H1 (cell line): ENCODE results near the gene COASY. TPM values are rescaled to one million over a fixed set of nuclear protein-coding genes. Genes with fewer than 3 reads are reported as not detected.

Experiments
- CTCF ChIA-PET: fragments of 300-600 bp; sonication (Branson Sonifier 250); formaldehyde crosslinking; loops from one replicate; lab custom pipeline; 2021; ENCODE audit not compliant: partially characterized antibody; lab: Charles Lee
- POLR2A ChIA-PET: fragments of 300-600 bp; sonication (Branson Sonifier 250); formaldehyde crosslinking; loops from one replicate; lab custom pipeline; 2021; ENCODE audit warnings: inconsistent platforms; ENCODE audit not compliant: partially characterized antibody; lab: Charles Lee
- DNase-seq, 2 experiments: peaks; one replicate each; pipeline versions ENCODE4 v3.0.0 to v3.0.0-alpha.2; 2010 to 2022; ENCODE audit warnings: low spot score in 2 of 2, low read depth in 1 of 2, mixed read lengths in 1 of 2
- FAIRE-seq: peaks from 2 replicates; lab custom pipeline; 2011; peaks lifted over from hg19 to GRCh38; lab: Jason Lieb, UNC
- H2AFZ ChIP-seq: 2 replicates; pipeline ENCODE4 v1.8.1; 2012; ENCODE audit warnings: low read length, inconsistent platforms
- H2AK5ac ChIP-seq: 2 replicates; pipeline ENCODE4 v1.6.1; 2013; ENCODE audit warnings: low read depth, low read length
- H2BK120ac ChIP-seq: replicated peaks from 2 replicates; pipeline ENCODE3; 2013; ENCODE audit warnings: low read depth, low read length, inconsistent platforms
- H2BK12ac ChIP-seq: 2 replicates; pipeline ENCODE4 v1.6.1; 2013; ENCODE audit warnings: low read depth, low read length
- H2BK15ac ChIP-seq: 2 replicates; pipeline ENCODE4 v1.6.1; 2013; ENCODE audit warnings: low read length
- H2BK20ac ChIP-seq: 2 replicates; pipeline ENCODE4 v1.6.1; 2013; ENCODE audit warnings: low read length
- H2BK5ac ChIP-seq: 2 replicates; pipeline ENCODE4 v1.6.1; 2013; ENCODE audit warnings: low read depth, low read length
- H3K14ac ChIP-seq: 2 replicates; pipeline ENCODE4 v1.6.1; 2013; ENCODE audit warnings: inconsistent platforms; ENCODE audit not compliant: insufficient read length
- H3K18ac ChIP-seq: 2 replicates; pipeline ENCODE4 v1.6.1; 2013; ENCODE audit warnings: low read length; ENCODE audit errors: extremely low read depth
- H3K23ac ChIP-seq: 2 replicates; pipeline ENCODE4 v1.6.1; 2013; ENCODE audit warnings: inconsistent platforms; ENCODE audit not compliant: insufficient read length
- H3K23me2 ChIP-seq: 2 replicates; pipeline ENCODE4 v1.6.1; 2013; ENCODE audit warnings: low read depth, low read length
- H3K27ac ChIP-seq: 2 replicates; pipeline ENCODE4 v1.6.1; 2011; ENCODE audit warnings: low read depth, low read length, inconsistent platforms
- H3K27me3 ChIP-seq, 4 experiments: replicated peaks in 1 of 4; 1 replicate in 1 of 4; 2 replicates in 3 of 4; pipeline versions ENCODE4 v1.6.1 to v1.8.1; 2011 to 2013; ENCODE audit warnings: low read length in 3 of 4, mild to moderate bottlenecking in 3 of 4, inconsistent platforms in 2 of 4, mixed read lengths in 2 of 4, moderate library complexity in 1 of 4; ENCODE audit not compliant: control insufficient read depth in 3 of 4, insufficient read depth in 3 of 4; ENCODE audit errors: extremely low read depth in 1 of 4
- H3K36me3 ChIP-seq, 4 experiments: 2 replicates each; pipeline versions ENCODE4 v1.6.1 to v1.8.1; 2011 to 2013; ENCODE audit warnings: mild to moderate bottlenecking in 4 of 4, low read length in 3 of 4, moderate library complexity in 2 of 4, control low read depth in 1 of 4, inconsistent platforms in 1 of 4; ENCODE audit not compliant: insufficient read depth in 4 of 4, control insufficient read depth in 2 of 4
- H3K4ac ChIP-seq: replicated peaks from 2 replicates; pipeline ENCODE3; 2013; ENCODE audit warnings: low read length, low read depth, mixed read lengths, inconsistent platforms; ENCODE audit not compliant: insufficient read length
- H3K4me1 ChIP-seq, 4 experiments: replicated peaks in 1 of 4; 1 replicate in 1 of 4; 2 replicates in 3 of 4; pipeline versions ENCODE4 v1.6.1 to v1.8.1; 2011 to 2013; ENCODE audit warnings: low read length in 3 of 4, inconsistent platforms in 2 of 4, mixed read lengths in 1 of 4; ENCODE audit not compliant: insufficient read depth in 4 of 4, control insufficient read depth in 3 of 4
- H3K4me2 ChIP-seq, 2 experiments: 2 replicates each; pipeline versions ENCODE4 v1.6.1 to v1.8.1; 2011 to 2013; ENCODE audit warnings: low read depth in 2 of 2, low read length in 2 of 2, control low read depth in 1 of 2, inconsistent platforms in 1 of 2, mild to moderate bottlenecking in 1 of 2; ENCODE audit not compliant: insufficient read depth in 1 of 2
- H3K4me3 ChIP-seq, 4 experiments: fragments of 200-600, 300-600 bp in 1 of 4; sonication (generic), shearing (Covaris generic), sonication (Bioruptor Twin) in 1 of 4; 2 replicates each; pipeline versions ENCODE4 v1.5.1 to v1.8.1; 2011 to 2016; ENCODE audit warnings: low read length in 4 of 4, low read depth in 3 of 4, control low read depth in 2 of 4, inconsistent platforms in 2 of 4, mild to moderate bottlenecking in 2 of 4, mixed read lengths in 1 of 4, moderate library complexity in 1 of 4; ENCODE audit not compliant: insufficient read depth in 2 of 4; ENCODE audit errors: extremely low read depth in 1 of 4
- H3K56ac ChIP-seq: replicated peaks from 2 replicates; pipeline ENCODE3; 2013; ENCODE audit warnings: low read depth, mild to moderate bottlenecking, mixed read lengths, low read length, inconsistent platforms; ENCODE audit not compliant: insufficient read length
- H3K79me1 ChIP-seq: 2 replicates; pipeline ENCODE4 v1.6.1; 2013; ENCODE audit warnings: low read depth, low read length, control low read depth
- H3K79me2 ChIP-seq, 2 experiments: 2 replicates each; pipeline versions ENCODE4 v1.6.1 to v1.8.1; 2012 to 2013; ENCODE audit warnings: low read length in 2 of 2, mild to moderate bottlenecking in 2 of 2, inconsistent platforms in 1 of 2; ENCODE audit not compliant: insufficient read depth in 2 of 2, control insufficient read depth in 1 of 2
- H3K9ac ChIP-seq, 4 experiments: replicated peaks in 1 of 4; 1 replicate in 1 of 4; 2 replicates in 3 of 4; pipeline versions ENCODE4 v1.6.1 to v1.8.1; 2011 to 2013; ENCODE audit warnings: low read depth in 3 of 4, low read length in 3 of 4, control low read depth in 2 of 4, mild to moderate bottlenecking in 2 of 4, moderate library complexity in 2 of 4, inconsistent platforms in 1 of 4; ENCODE audit errors: extremely low read depth in 1 of 4
- H3K9me3 ChIP-seq, 2 experiments: 2 replicates each; pipeline versions ENCODE4 v1.6.1 to v1.8.1; 2012 to 2013; ENCODE audit warnings: mild to moderate bottlenecking in 2 of 2, moderate library complexity in 2 of 2, control low read depth in 1 of 2, inconsistent platforms in 1 of 2, low read depth in 1 of 2, low read length in 1 of 2, mixed read lengths in 1 of 2; ENCODE audit not compliant: insufficient read depth in 2 of 2
- H4K20me1 ChIP-seq, 2 experiments: replicated peaks in 1 of 2; 2 replicates each; pipeline versions ENCODE3 to v1.8.1; 2011 to 2013; ENCODE audit warnings: inconsistent platforms in 2 of 2, low read length in 2 of 2, mild to moderate bottlenecking in 1 of 2; ENCODE audit not compliant: insufficient read depth in 2 of 2, control insufficient read depth in 1 of 2
- H4K5ac ChIP-seq: 2 replicates; pipeline ENCODE4 v1.6.1; 2013; ENCODE audit warnings: low read length, low read depth, mixed read lengths, inconsistent platforms; ENCODE audit not compliant: insufficient read length
- H4K8ac ChIP-seq: 2 replicates; pipeline ENCODE4 v1.8.0; 2013; ENCODE audit warnings: mild to moderate bottlenecking, moderate library complexity, low read length, inconsistent platforms; ENCODE audit not compliant: insufficient read depth; ENCODE audit errors: extremely low read depth
- H4K91ac ChIP-seq: replicated peaks from 2 replicates; pipeline ENCODE3; 2013; ENCODE audit warnings: low read length, mixed read lengths, inconsistent platforms; ENCODE audit not compliant: insufficient read length
- CREB1 ChIP-seq: IDR thresholded peaks from 2 replicates; pipeline ENCODE4 v1.6.1; 2012; ENCODE audit warnings: inconsistent platforms
- GABPA ChIP-seq: IDR thresholded peaks from 2 replicates; pipeline ENCODE4 v1.6.1; 2011; ENCODE audit warnings: mild to moderate bottlenecking, low read length, moderate library complexity, borderline replicate concordance; ENCODE audit not compliant: insufficient read depth
- KDM1A ChIP-seq: fragments of 200-600, 300-600 bp; sonication (generic); IDR thresholded peaks from 2 replicates; pipeline ENCODE4 v1.7.1; 2016; ENCODE audit warnings: mild to moderate bottlenecking, low read length, borderline replicate concordance
- KDM4A ChIP-seq: IDR thresholded peaks from one replicate; pipeline ENCODE4 v1.7.1; 2012; ENCODE audit warnings: low read depth, mild to moderate bottlenecking, moderate library complexity, low read length, inconsistent platforms; ENCODE audit not compliant: severe bottlenecking
- SAP30 ChIP-seq: fragments of 300-600 bp; sonication (generic); IDR thresholded peaks from 2 replicates; pipeline ENCODE4 v1.7.1; 2012; ENCODE audit warnings: low read length, moderate library complexity, mild to moderate bottlenecking, inconsistent platforms; ENCODE audit not compliant: insufficient read depth, insufficient replicate concordance
- SIN3A ChIP-seq, 2 experiments: IDR thresholded peaks in 1 of 2; conservative IDR thresholded peaks in 1 of 2; 2 replicates each; pipeline ENCODE4 v1.6.1; 2011 to 2012; ENCODE audit warnings: low read length in 2 of 2, improper control_type of control experiment in 1 of 2, low read depth in 1 of 2, mild to moderate bottlenecking in 1 of 2
- TCF12 ChIP-seq: IDR thresholded peaks from 2 replicates; pipeline ENCODE4 v1.6.1; 2011; ENCODE audit warnings: low read depth, mild to moderate bottlenecking, low read length
- YY1 ChIP-seq: IDR thresholded peaks from 2 replicates; pipeline ENCODE4 v1.6.1; 2011; ENCODE audit warnings: low read depth, mild to moderate bottlenecking, low read length
- WGBS, 2 experiments: shearing (Covaris generic) in 1 of 2; methylation state at CpG; one replicate each; pipeline versions ENCODE4 v1.1.6 to v1.1.7; 2013 to 2015; ENCODE audit warnings: low lambda C conversion rate in 2 of 2, mixed read lengths in 2 of 2, inconsistent platforms in 1 of 2, low coverage in 1 of 2, missing lambda C conversion rate in 1 of 2; ENCODE audit not compliant: insufficient replicate concordance in 2 of 2, insufficient coverage in 1 of 2, insufficient read length in 1 of 2; ENCODE audit errors: extremely low coverage in 1 of 2, missing lambda C conversion rate in 1 of 2; 5-methylcytosine and 5-hydroxymethylcytosine counted together
- long read RNA-seq, 2 experiments: library from RNA in 1 of 2; library from capped mRNA in 1 of 2; stranded (forward); transcript quantifications; one replicate each; pipeline ENCODE4 v2.0.0, GENCODE V29; 2021; ENCODE audit warnings: inconsistent platforms in 1 of 2
- polyA minus RNA-seq, 3 experiments: library from RNA; depleted of rRNA, polyadenylated mRNA; stranded (reverse); fragments of >200 nt; gene quantifications; 1 replicate in 2 of 3; 2 replicates in 1 of 3; pipeline ENCODE4 v1.2.3, GENCODE V29; 2011
- polyA plus RNA-seq, 7 experiments: library from polyadenylated mRNA; depleted of rRNA in 3 of 7; stranded (reverse) in 5 of 7; unstranded in 2 of 7; fragments of >200 nt in 5 of 7; fragments of 200-250 nt in 2 of 7; gene quantifications; 1 replicate in 5 of 7; 2 replicates in 1 of 7; 4 replicates in 1 of 7; pipeline versions ENCODE4 v1.2.1 to v1.2.3, GENCODE V29; 2011 to 2013; ENCODE audit warnings: missing spikeins in 2 of 7, mixed read lengths in 2 of 7
- total RNA-seq: library from RNA; stranded (reverse); fragmentation: NEBNext Ultra II Directional; extraction: Animal tissue kit (Norgen Biotek cat#: 25700); gene quantifications from 2 replicates; pipeline ENCODE4 v1.2.1, GENCODE V29; 2021

Gene COASY
- total RNA-seq: 100 and 109 TPM in 2 replicates
- polyA plus RNA-seq (2011; rRNA removed): 64.5 and 110 TPM in 2 replicates
- 53.4 TPM for polyA plus RNA-seq (2011; cell fraction: cytosol; rRNA removed)
- polyA plus RNA-seq (2011; cell fraction: nucleus; rRNA removed): 187 TPM
- 103 to 110 TPM (median 106 TPM) in 4 replicates for polyA plus RNA-seq (2012, experiment 1 of 2)
- 95.9 TPM for polyA plus RNA-seq (2012, experiment 2 of 2)
- polyA plus RNA-seq (2013, experiment 1 of 2): 125 TPM
- 124 TPM for polyA plus RNA-seq (2013, experiment 2 of 2)
- polyA minus RNA-seq (2011; rRNA and poly(A)+ RNA removed): 41.2 and 50.8 TPM in 2 replicates
- polyA minus RNA-seq (2011; cell fraction: cytosol; rRNA and poly(A)+ RNA removed): 35.5 TPM
- polyA minus RNA-seq (2011; cell fraction: nucleus; rRNA and poly(A)+ RNA removed): 34.3 TPM
- long read RNA-seq, experiment 1, transcript COASY-201 (9 exons, 2,458 nt): major isoform, 15 of 46 reads
- long read RNA-seq, experiment 1, partial matches to known transcripts: 13 of 46 reads
- long read RNA-seq, experiment 1, other reads (novel, unspliced or antisense): 13 of 46 reads
- long read RNA-seq, experiment 2, transcript COASY-201 (9 exons, 2,458 nt): major isoform, 31 of 62 reads
- long read RNA-seq, experiment 2, partial matches to known transcripts: 13 of 62 reads
- long read RNA-seq, experiment 2, other reads (novel, unspliced or antisense): 11 of 62 reads

DNA sequence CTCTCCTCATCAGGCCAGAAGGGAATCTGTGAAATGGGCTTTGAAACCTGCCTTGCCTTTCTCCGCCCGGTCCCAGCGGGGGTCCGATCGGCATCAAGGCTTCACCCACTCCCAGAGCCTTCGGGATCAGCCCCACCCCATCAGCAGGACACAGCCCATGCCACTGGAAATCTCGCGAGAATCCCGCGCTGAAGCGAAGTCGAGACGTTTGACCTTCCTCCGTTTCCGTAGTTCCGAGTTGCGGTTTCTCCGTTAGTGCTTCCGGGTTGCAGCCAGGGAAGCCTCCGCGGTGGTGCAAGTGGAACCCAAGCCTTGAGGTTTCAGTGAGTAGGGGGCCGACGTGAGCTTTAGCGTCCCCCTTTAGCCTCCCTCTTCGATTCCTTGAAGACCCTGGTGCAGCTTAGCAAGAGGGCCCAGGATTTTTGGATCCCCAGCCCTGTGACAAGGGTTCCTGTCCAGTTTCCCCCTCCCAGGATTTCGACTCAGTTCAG is at the start of gene COASY:
Gene COASY, plus strand, starts transcription at position 252 of the 491 bp plus-strand sequence. CDS start 475 bp downstream, outside the sequence.
- POLR2A ChIA-PET: interaction anchor here (0.9 to 8.1 kb wide), 4 partner anchors 14 to 173 kb away, joined by 3 to 74 read pairs (median 4); partner anchors contain the start of gene PSMC3IP
- CTCF ChIA-PET: no interaction called here
- no peak within 1 kb of the TSS for H3K14ac ChIP-seq
- H3K4me1 ChIP-seq: peaks cover 0 to 15% (median 8%) of the 10 kb centered on the region in 4 experiments; a peak in 4 of 7 replicates
- peaks cover 14% of the 10 kb centered on the region for H3K79me1 ChIP-seq
- peaks cover 0 to 1% of the 10 kb centered on the region in 2 experiments for H4K20me1 ChIP-seq
- peak within 1 kb of the TSS; percentile 88; the same call in 1 of the 2 replicates for H2BK15ac ChIP-seq
- H3K27ac ChIP-seq: peak within 1 kb of the TSS; percentile 12
- H2AFZ ChIP-seq: peak within 1 kb of the TSS; percentile 2; the same call in 1 of the 2 replicates
- H3K79me2 ChIP-seq: peaks cover 9 to 17% of the 10 kb centered on the region in 2 experiments; a peak in 3 of 4 replicates
- no peak within 1 kb of the TSS for H2BK20ac ChIP-seq
- peak within 1 kb of the TSS; percentile 83 to 85 (median 84) for H3K9ac ChIP-seq
- H2BK12ac ChIP-seq: peak within 1 kb of the TSS; percentile 39; the same call in 1 of the 2 replicates
- H4K5ac ChIP-seq: peak within 1 kb of the TSS; percentile 55
- peaks cover 11% of the 10 kb centered on the region for H3K23me2 ChIP-seq
- peak within 1 kb of the TSS; percentile 70 for H4K91ac ChIP-seq
- FAIRE-seq: peak; percentile 73
- peak within 1 kb of the TSS; percentile 53; the same call in 1 of the 2 replicates for H3K18ac ChIP-seq
- DNase-seq: peak; percentile 93 to 97
- peak within 1 kb of the TSS; percentile 61; the same call in 1 of the 2 replicates for H2BK5ac ChIP-seq
- H3K27me3 ChIP-seq: no peaks in the 10 kb centered on the region
- H2BK120ac ChIP-seq: peak within 1 kb of the TSS; percentile 92
- no peaks in the 10 kb centered on the region for H3K9me3 ChIP-seq
- peak within 1 kb of the TSS; percentile 17 for H3K56ac ChIP-seq
- H3K4me2 ChIP-seq: peak within 1 kb of the TSS; percentile 88 to 91
- peak within 1 kb of the TSS; percentile 54 for H3K4ac ChIP-seq
- H3K23ac ChIP-seq: no peak within 1 kb of the TSS
- peak within 1 kb of the TSS; percentile 79; the same call in 1 of the 2 replicates for H4K8ac ChIP-seq
- H2AK5ac ChIP-seq: 0 out of 2 replicates have a peak within 1 kb of the TSS, but pooled peaks have one; percentile 29
- H3K4me3 ChIP-seq: peak within 1 kb of the TSS; percentile 82 to 98 (median 88)
- peaks cover 3 to 17% (median 11%) of the 10 kb centered on the region in 4 experiments; a peak in 6 of 8 replicates for H3K36me3 ChIP-seq
- WGBS, 2 experiments: 1% methylated on average over 25 of the region's 26 CpGs; no CpG with 5 or more reads in 1 of the 2 experiments
- TF ChIP-seq TCF12 (0 out of 2 replicates have a peak, but pooled peaks have one; percentile 9), GABPA (peak; percentile 84; the same call in 1 of the 2 replicates), SIN3A (conservative IDR thresholded peaks at IDR 0.05 in 1 of 2, IDR thresholded peaks at IDR 0.05 in 1 of 2; ENCODE audit: low read depth in 1 of 2, low read length in 2 of 2) (peak; percentile 98), CREB1 (peak; percentile 61; the same call in 1 of the 2 replicates), SAP30 (peak; percentile 67), KDM4A (peak; percentile 72), KDM1A (peak; percentile 84), YY1 (0 out of 2 replicates have a peak, but pooled peaks have one; percentile 25)
